ENCODE data around the gene AIP. TPM values are rescaled to one million over a fixed set of nuclear protein-coding genes. Genes with fewer than 3 reads are reported as not detected.
"Not testable (repeated sequence)": the region's sequence is repeated elsewhere in the genome, so short reads cannot be mapped to it uniquely, and the experiment has no call there.

The AIP gene
- total RNA-seq, 1 experiment from 2014 or later, result 35.6 TPM

- Mint-ChIP-seq H3K4me1 (peaks cover 20 to 25% of the 10 kb centered on the region in 2 experiments), H3K36me3 (ENCODE audit: insufficient read depth in 1 of 3, low read depth in 3 of 3) (peaks cover 0 to 4% (median 0%) of the 10 kb centered on the region in 3 experiments; a peak in 2 of 7 replicates), H3K27me3 (ENCODE audit: low read depth) (peaks cover 2% of the 10 kb centered on the region), H3K4me3 (peak overlapping the region; percentile 83 to 86), H3K9me3 (no peaks in the 10 kb centered on the region), H3K27ac (peak overlapping the region in 2 of 3 experiments; percentile 71 to 95; a peak in 4 of 7 replicates)
- H3K18ac ChIP-seq (ENCODE audit: insufficient read length, low read depth, low read length), result peak overlapping the region; percentile 90
- H3K56ac ChIP-seq (ENCODE audit: insufficient read length, low read depth, low read length), result no peak overlapping the region
- H2BK20ac ChIP-seq (ENCODE audit: low read depth, low read length, poor library complexity, severe bottlenecking), result no peak overlapping the region
- H3K4me1 ChIP-seq (ENCODE audit: insufficient read depth, low read length), result no peaks in the 10 kb centered on the region; the same call in 1 of the 2 replicates
- no peaks in the 10 kb centered on the region for H4K20me1 ChIP-seq (ENCODE audit: control insufficient read depth, insufficient read depth, insufficient read length)
- H4K8ac ChIP-seq (replicated peaks; ENCODE audit: insufficient read length, low read depth, low read length), result no peak overlapping the region
- H3K27ac ChIP-seq (ENCODE audit: insufficient read length, low read depth, low read length), result no peak overlapping the region
- peak overlapping the region; percentile 81 for H3K9ac ChIP-seq (ENCODE audit: extremely low read depth, insufficient read length, low read length)
- H4K91ac ChIP-seq (ENCODE audit: insufficient read length, low read depth, low read length), result no peak overlapping the region
- H3K79me2 ChIP-seq (ENCODE audit: insufficient read depth, low read length), result no peaks in the 10 kb centered on the region
- H2BK12ac ChIP-seq (ENCODE audit: insufficient read length, low read depth, low read length), result no peak overlapping the region
- H3K4ac ChIP-seq (ENCODE audit: low read depth, low read length), result no peak overlapping the region
- H3K23ac ChIP-seq (ENCODE audit: insufficient read length, low read depth, low read length), result no peak overlapping the region
- TF ChIP-seq CTCF (conservative IDR thresholded peaks at IDR 0.05), result no peak
- WGBS (ENCODE audit: extremely low coverage, insufficient read length, low lambda C conversion rate), result no CpG with 5 or more reads among the region's 3 CpGs
- H3K27me3 ChIP-seq (ENCODE audit: insufficient read depth, low read length), result no peaks in the 10 kb centered on the region
- H3K14ac ChIP-seq (ENCODE audit: insufficient read depth, low read length), result peak overlapping the region; percentile 90; the same call in 1 of the 2 replicates
- H2BK120ac ChIP-seq (ENCODE audit: low read depth, low read length, poor library complexity, severe bottlenecking), result no peak overlapping the region
- H3K9me3 ChIP-seq (ENCODE audit: control insufficient read depth, low read depth, low read length), result no peaks in the 10 kb centered on the region
- no peak for DNase-seq
- H4K5ac ChIP-seq (ENCODE audit: insufficient read length, low read depth, low read length), result no peak overlapping the region
- H3K79me1 ChIP-seq (ENCODE audit: insufficient read depth, low read depth, low read length, poor library complexity, severe bottlenecking), result no peaks in the 10 kb centered on the region
- H3K23me2 ChIP-seq (ENCODE audit: insufficient read length, low read depth, low read length, poor library complexity, severe bottlenecking), result peaks cover 12% of the 10 kb centered on the region
- H2AFZ ChIP-seq (ENCODE audit: low read length), result no peak overlapping the region
- H2BK15ac ChIP-seq (ENCODE audit: low read depth, low read length), result no peak overlapping the region
- no peak overlapping the region for H2AK5ac ChIP-seq (ENCODE audit: insufficient read length, low read length)
- no peak overlapping the region for H3T11ph ChIP-seq (ENCODE audit: low read length)
- H3K4me2 ChIP-seq (ENCODE audit: insufficient read depth, insufficient read length, low read length), result peak overlapping the region; percentile 49
- no peak overlapping the region for H2BK5ac ChIP-seq (ENCODE audit: insufficient read length, low read length)
Observed at GRCh38 chr11:67465189-67465510, 17.7 kb upstream of the AIP start.

- H3K27me3 Mint-ChIP-seq (ENCODE audit: low read depth); H3K9ac ChIP-seq (ENCODE audit: extremely low read depth, insufficient read length, low read length); H3K4ac ChIP-seq (ENCODE audit: low read depth, low read length); H2BK12ac ChIP-seq (ENCODE audit: insufficient read length, low read depth, low read length); H3K79me2 ChIP-seq (ENCODE audit: insufficient read depth, low read length); H3K27ac ChIP-seq (ENCODE audit: insufficient read length, low read depth, low read length); H3K4me1 ChIP-seq (ENCODE audit: insufficient read depth, low read length); H3K36me3 Mint-ChIP-seq (ENCODE audit: insufficient read depth in 1 of 3, low read depth in 3 of 3); H3K18ac ChIP-seq (ENCODE audit: insufficient read length, low read depth, low read length); H2BK5ac ChIP-seq (ENCODE audit: insufficient read length, low read length); H3K9me3 ChIP-seq (ENCODE audit: control insufficient read depth, low read depth, low read length); H3T11ph ChIP-seq (ENCODE audit: low read length); H3K9me3 Mint-ChIP-seq; DNase-seq; H3K27me3 ChIP-seq (ENCODE audit: insufficient read depth, low read length); H4K20me1 ChIP-seq (ENCODE audit: control insufficient read depth, insufficient read depth, insufficient read length); H2BK15ac ChIP-seq (ENCODE audit: low read depth, low read length); H4K8ac ChIP-seq (replicated peaks; ENCODE audit: insufficient read length, low read depth, low read length); H2BK120ac ChIP-seq (ENCODE audit: low read depth, low read length, poor library complexity, severe bottlenecking); H3K79me1 ChIP-seq (ENCODE audit: insufficient read depth, low read depth, low read length, poor library complexity, severe bottlenecking); H3K14ac ChIP-seq (ENCODE audit: insufficient read depth, low read length); H3K56ac ChIP-seq (ENCODE audit: insufficient read length, low read depth, low read length); H2AK5ac ChIP-seq (ENCODE audit: insufficient read length, low read length); H4K5ac ChIP-seq (ENCODE audit: insufficient read length, low read depth, low read length); H2AFZ ChIP-seq (ENCODE audit: low read length); H2BK20ac ChIP-seq (ENCODE audit: low read depth, low read length, poor library complexity, severe bottlenecking); H4K91ac ChIP-seq (ENCODE audit: insufficient read length, low read depth, low read length); H3K23ac ChIP-seq (ENCODE audit: insufficient read length, low read depth, low read length): not testable (repeated sequence)
- Mint-ChIP-seq H3K27ac (peak overlapping the region in 2 of 3 experiments; percentile 71 to 95; a peak in 3 of 7 replicates), H3K4me3 (peak overlapping the region; percentile 83 to 86), H3K4me1 (peaks cover 20 to 25% of the 10 kb centered on the region in 2 experiments)
- no CpG with 5 or more reads among the region's 2 CpGs for WGBS (ENCODE audit: extremely low coverage, insufficient read length, low lambda C conversion rate)
- Histone ChIP-seq H3K23me2 (ENCODE audit: insufficient read length, low read depth, low read length, poor library complexity, severe bottlenecking) (peaks cover 12% of the 10 kb centered on the region), H3K4me2 (ENCODE audit: insufficient read depth, insufficient read length, low read length) (peak overlapping the region; percentile 49)
Observed at GRCh38 chr11:67465530-67465929, 17.3 kb upstream of the AIP start.

Measured in H9 (cell line).